ENCODE measurements around the gene RANBP3.

DNA sequence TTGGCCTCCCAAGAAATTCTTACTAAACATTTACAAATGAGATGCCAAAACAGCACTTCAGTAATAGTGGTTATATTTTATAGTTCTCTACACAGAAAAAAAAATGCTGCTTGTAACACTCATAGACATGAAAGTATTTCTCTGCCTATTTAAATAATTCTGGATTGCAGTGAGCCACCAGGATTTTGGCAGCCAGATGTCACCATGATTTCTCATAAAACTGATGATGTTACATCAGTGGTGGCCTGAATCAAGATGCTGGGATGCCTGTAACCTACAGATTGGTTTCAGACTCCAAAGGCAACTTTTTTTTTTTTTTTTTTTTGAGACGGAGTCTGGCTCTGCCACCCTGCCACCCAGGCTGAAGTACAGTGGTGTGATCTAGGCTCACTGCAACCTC lies 66.6 kb downstream of the RANBP3 start:
- no peak for TF ChIP-seq YY1 (IDR thresholded peaks at IDR 0.05; ENCODE audit: insufficient read depth, insufficient read length)
- no peak for TF ChIP-seq ZNF274 (IDR thresholded peaks at IDR 0.05; ENCODE audit: low read depth, low read length)

All from NT2/D1 (cell line).